ENCODE measurements around the gene HSDL1. TPM values are rescaled to one million over a fixed set of nuclear protein-coding genes. Genes with fewer than 3 reads are reported as not detected.

The HSDL1 gene
- 10 to 100 TPM in 5 of 6 donors, 1 to 10 TPM in 1; 3.5 to 15.5 (median 13.7) TPM for polyA plus RNA-seq (ENCODE audit: low read depth in 6 of 6)

- H3K4me1 Mint-ChIP-seq = peaks cover 13 to 26% (median 17%) of the 10 kb centered on the region in 3 donors
- H3K27me3 Mint-ChIP-seq = peaks cover 0 to 15% (median 10%) of the 10 kb centered on the region in 3 donors
- H3K27ac Mint-ChIP-seq = peak within 1 kb of the TSS; percentile 33 to 98 (median 88)
- H3K9me3 Mint-ChIP-seq = no peaks in the 10 kb centered on the region
- H3K4me3 Mint-ChIP-seq = peak within 1 kb of the TSS; percentile 89 to 97 (median 96)
- peak; percentile 83 to 86 for ATAC-seq (ENCODE audit: low read depth in 2 of 2)
- peak; percentile 94 for DNase-seq
- H3K36me3 Mint-ChIP-seq = no peaks in the 10 kb centered on the region
Measured at GRCh38 chr16:84144859-84145639, at the start of gene HSDL1, which contains the start of gene DNAAF1. Gene HSDL1 (minus strand): TSS chr16:84145177. CDS start chr16:84131321, 13,856 bp downstream. Gene DNAAF1 (plus strand): TSS chr16:84145308. CDS start chr16:84145441, 133 bp downstream.

GRCh38 chr16:84194018-84194417, 49.0 kb upstream of the HSDL1 start:
- peak overlapping the region in 5 of 6 donors; percentile 36 to 82 (median 67) for H3K27ac Mint-ChIP-seq
- peak overlapping the region; percentile 47 to 85 (median 78) for H3K4me3 Mint-ChIP-seq
- DNase-seq (no peak), ATAC-seq (ENCODE audit: low read depth in 2 of 2) (peak in 1 of 2 donors; percentile 15)
- peaks cover 0 to 17% (median 17%) of the 10 kb centered on the region in 3 donors for H3K27me3 Mint-ChIP-seq
- H3K4me1 Mint-ChIP-seq = peaks cover 4 to 15% (median 12%) of the 10 kb centered on the region in 3 donors
- H3K9me3 Mint-ChIP-seq = no peaks in the 10 kb centered on the region
- no peaks in the 10 kb centered on the region for H3K36me3 Mint-ChIP-seq

- Mint-ChIP-seq H3K27me3 (peaks cover 0 to 16% (median 13%) of the 10 kb centered on the region in 3 donors), H3K27ac (peak overlapping the region in 3 of 6 donors; percentile 12 to 82 (median 36)), H3K36me3 (no peaks in the 10 kb centered on the region), H3K4me1 (peaks cover 4 to 15% (median 12%) of the 10 kb centered on the region in 3 donors), H3K9me3 (no peaks in the 10 kb centered on the region), H3K4me3 (peak overlapping the region in 7 of 8 donors; percentile 15 to 85 (median 53))
- DNase-seq (no peak), ATAC-seq (ENCODE audit: low read depth in 2 of 2) (no peak)
Measured at GRCh38 chr16:84193480-84193879, 48.5 kb upstream of the HSDL1 start.

GRCh38 chr16:84191466-84191865, 46.5 kb upstream of the HSDL1 start:
- H3K9me3 Mint-ChIP-seq = no peaks in the 10 kb centered on the region
- H3K27me3 Mint-ChIP-seq = peaks cover 0 to 7% (median 2%) of the 10 kb centered on the region in 3 donors
- no peak overlapping the region for H3K27ac Mint-ChIP-seq
- H3K4me3 Mint-ChIP-seq = peak overlapping the region in 1 of 8 donors; percentile 9
- no peaks in the 10 kb centered on the region for H3K36me3 Mint-ChIP-seq
- no peak for DNase-seq
- no peak for ATAC-seq (ENCODE audit: low read depth in 2 of 2)
- H3K4me1 Mint-ChIP-seq = peaks cover 4 to 22% (median 17%) of the 10 kb centered on the region in 3 donors

GRCh38 chr16:84190731-84191388, 45.9 kb upstream of the HSDL1 start, which contains the start of gene ADAD2:
Gene ADAD2 (plus strand): TSS chr16:84191157. CDS start chr16:84191231, 74 bp downstream.
- DNase-seq (no peak), ATAC-seq (ENCODE audit: low read depth in 2 of 2) (no peak)
- Mint-ChIP-seq H3K4me3 (peak within 1 kb of the TSS in 2 of 8 donors; percentile 9 to 64), H3K36me3 (no peaks in the 10 kb centered on the region), H3K9me3 (no peaks in the 10 kb centered on the region), H3K27me3 (peaks cover 0 to 7% (median 0%) of the 10 kb centered on the region in 3 donors), H3K27ac (no peak within 1 kb of the TSS), H3K4me1 (peaks cover 4 to 27% (median 22%) of the 10 kb centered on the region in 3 donors)

- peaks cover 11 to 30% (median 30%) of the 10 kb centered on the region in 3 donors for H3K4me1 Mint-ChIP-seq
- no peaks in the 10 kb centered on the region for H3K27me3 Mint-ChIP-seq
- peaks cover 0 to 9% of the 10 kb centered on the region in 2 donors for H3K36me3 Mint-ChIP-seq
- H3K27ac Mint-ChIP-seq = peak within 1 kb of the TSS; percentile 53 to 94 (median 90)
- H3K9me3 Mint-ChIP-seq = no peaks in the 10 kb centered on the region
- H3K4me3 Mint-ChIP-seq = peak within 1 kb of the TSS; percentile 92 to 99 (median 95)
- DNase-seq = peak; percentile 85
- peak; percentile 94 to 96 for ATAC-seq (ENCODE audit: low read depth in 2 of 2)
Measured at GRCh38 chr16:84186685-84187437, 41.9 kb upstream of the HSDL1 start, which contains the start of gene TAF1C. Gene TAF1C (minus strand): TSS chr16:84187057. CDS start chr16:84184988, 2,069 bp downstream.

- H3K4me3 Mint-ChIP-seq = peak overlapping the region; percentile 91 to 99 (median 94)
- ATAC-seq (ENCODE audit: low read depth in 2 of 2) = no peak
- peaks cover 11 to 30% (median 30%) of the 10 kb centered on the region in 3 donors for H3K4me1 Mint-ChIP-seq
- DNase-seq = no peak
- peaks cover 0 to 9% of the 10 kb centered on the region in 2 donors for H3K36me3 Mint-ChIP-seq
- H3K27ac Mint-ChIP-seq = peak overlapping the region in 3 of 6 donors; percentile 60 to 81 (median 70)
- no peaks in the 10 kb centered on the region for H3K9me3 Mint-ChIP-seq
- H3K27me3 Mint-ChIP-seq = no peaks in the 10 kb centered on the region
Measured at GRCh38 chr16:84184775-84185174, 39.8 kb upstream of the HSDL1 start.

- peaks cover 11 to 30% (median 30%) of the 10 kb centered on the region in 3 donors for H3K4me1 Mint-ChIP-seq
- no peaks in the 10 kb centered on the region for H3K9me3 Mint-ChIP-seq
- no peak for ATAC-seq (ENCODE audit: low read depth in 2 of 2)
- peak overlapping the region in 2 of 6 donors; percentile 15 to 32 for H3K27ac Mint-ChIP-seq
- H3K36me3 Mint-ChIP-seq = peaks cover 0 to 9% of the 10 kb centered on the region in 2 donors
- no peak for DNase-seq
- peak overlapping the region in 3 of 8 donors; percentile 30 to 99 (median 70) for H3K4me3 Mint-ChIP-seq
- H3K27me3 Mint-ChIP-seq = no peaks in the 10 kb centered on the region
Measured at GRCh38 chr16:84183911-84184591, 39.1 kb upstream of the HSDL1 start.

GRCh38 chr16:84183572-84183875, 38.5 kb upstream of the HSDL1 start:
- Mint-ChIP-seq H3K27ac (no peak overlapping the region), H3K27me3 (no peaks in the 10 kb centered on the region), H3K4me1 (peaks cover 11 to 30% (median 30%) of the 10 kb centered on the region in 3 donors), H3K4me3 (peak overlapping the region in 3 of 8 donors; percentile 70 to 99 (median 80)), H3K36me3 (peaks cover 0 to 9% of the 10 kb centered on the region in 2 donors), H3K9me3 (no peaks in the 10 kb centered on the region)
- DNase-seq (no peak), ATAC-seq (ENCODE audit: low read depth in 2 of 2) (no peak)

- no peaks in the 10 kb centered on the region for H3K9me3 Mint-ChIP-seq
- H3K36me3 Mint-ChIP-seq = peaks cover 0 to 9% of the 10 kb centered on the region in 2 donors
- H3K27me3 Mint-ChIP-seq = no peaks in the 10 kb centered on the region
- H3K27ac Mint-ChIP-seq = peak overlapping the region in 1 of 6 donors; percentile 53
- ATAC-seq (ENCODE audit: low read depth in 2 of 2) (no peak), DNase-seq (no peak)
- peaks cover 11 to 33% (median 30%) of the 10 kb centered on the region in 3 donors for H3K4me1 Mint-ChIP-seq
- H3K4me3 Mint-ChIP-seq = peak overlapping the region in 3 of 8 donors; percentile 44 to 99 (median 80)
Measured at GRCh38 chr16:84182680-84183571, 37.9 kb upstream of the HSDL1 start.

GRCh38 chr16:84182104-84182503, 37.1 kb upstream of the HSDL1 start:
- Mint-ChIP-seq H3K4me1 (peaks cover 11 to 30% (median 30%) of the 10 kb centered on the region in 3 donors), H3K36me3 (peaks cover 0 to 9% of the 10 kb centered on the region in 2 donors), H3K9me3 (no peaks in the 10 kb centered on the region), H3K27ac (no peak overlapping the region), H3K4me3 (no peak overlapping the region), H3K27me3 (no peaks in the 10 kb centered on the region)
- DNase-seq = no peak
- no peak for ATAC-seq (ENCODE audit: low read depth in 2 of 2)
